ENCODE data around the gene CXCL14.

Gene CXCL14

DNA sequence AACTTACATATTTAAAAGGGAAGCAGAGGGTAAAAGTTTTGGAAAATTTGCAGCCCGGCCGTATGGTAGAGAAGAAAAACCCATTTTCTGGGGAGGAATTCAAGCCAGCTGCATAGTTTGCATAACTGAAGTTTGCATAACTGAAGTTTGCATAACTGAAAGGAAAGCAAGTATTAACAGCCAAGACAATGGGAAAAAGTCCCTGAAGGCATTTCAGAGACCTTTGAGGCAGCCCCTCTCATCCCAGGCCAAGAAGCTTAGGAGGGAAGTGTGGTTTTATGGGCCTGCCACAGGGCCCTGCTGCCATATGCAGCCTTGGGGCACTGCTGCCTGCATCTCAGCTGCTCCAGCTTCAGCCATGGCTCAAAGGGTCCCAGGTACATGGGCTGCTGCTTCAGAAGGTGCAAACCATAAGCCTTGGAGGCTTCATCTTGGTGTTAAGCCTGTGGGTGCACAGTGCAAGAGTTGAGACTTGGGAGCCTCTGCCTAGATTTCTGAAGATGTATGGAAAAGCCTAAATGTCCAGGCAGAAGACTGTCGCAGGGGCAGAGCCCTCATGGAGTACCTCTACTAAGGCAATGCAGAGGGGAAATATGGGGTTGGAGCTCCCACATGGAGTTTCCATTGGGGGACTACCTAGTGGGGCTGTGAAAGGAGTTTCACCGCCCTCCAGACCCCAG is 36.9 kb upstream of the CXCL14 start:
- Mint-ChIP-seq H3K4me1 (no peaks in the 10 kb centered on the region), H3K27me3 (ENCODE audit: low read depth, poor library complexity) (peaks cover 17% of the 10 kb centered on the region), H3K36me3 (ENCODE audit: low read depth) (peaks cover 11% of the 10 kb centered on the region), H3K4me3 (no peak overlapping the region), H3K27ac (no peak overlapping the region), H3K9me3 (peaks cover 46% of the 10 kb centered on the region)
- TF ChIP-seq, protein P1, sequence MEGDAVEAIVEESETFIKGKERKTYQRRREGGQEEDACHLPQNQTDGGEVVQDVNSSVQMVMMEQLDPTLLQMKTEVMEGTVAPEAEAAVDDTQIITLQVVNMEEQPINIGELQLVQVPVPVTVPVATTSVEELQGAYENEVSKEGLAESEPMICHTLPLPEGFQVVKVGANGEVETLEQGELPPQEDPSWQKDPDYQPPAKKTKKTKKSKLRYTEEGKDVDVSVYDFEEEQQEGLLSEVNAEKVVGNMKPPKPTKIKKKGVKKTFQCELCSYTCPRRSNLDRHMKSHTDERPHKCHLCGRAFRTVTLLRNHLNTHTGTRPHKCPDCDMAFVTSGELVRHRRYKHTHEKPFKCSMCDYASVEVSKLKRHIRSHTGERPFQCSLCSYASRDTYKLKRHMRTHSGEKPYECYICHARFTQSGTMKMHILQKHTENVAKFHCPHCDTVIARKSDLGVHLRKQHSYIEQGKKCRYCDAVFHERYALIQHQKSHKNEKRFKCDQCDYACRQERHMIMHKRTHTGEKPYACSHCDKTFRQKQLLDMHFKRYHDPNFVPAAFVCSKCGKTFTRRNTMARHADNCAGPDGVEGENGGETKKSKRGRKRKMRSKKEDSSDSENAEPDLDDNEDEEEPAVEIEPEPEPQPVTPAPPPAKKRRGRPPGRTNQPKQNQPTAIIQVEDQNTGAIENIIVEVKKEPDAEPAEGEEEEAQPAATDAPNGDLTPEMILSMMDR (IDR thresholded peaks at IDR 0.05): no peak
- no peak for DNase-seq

DNA sequence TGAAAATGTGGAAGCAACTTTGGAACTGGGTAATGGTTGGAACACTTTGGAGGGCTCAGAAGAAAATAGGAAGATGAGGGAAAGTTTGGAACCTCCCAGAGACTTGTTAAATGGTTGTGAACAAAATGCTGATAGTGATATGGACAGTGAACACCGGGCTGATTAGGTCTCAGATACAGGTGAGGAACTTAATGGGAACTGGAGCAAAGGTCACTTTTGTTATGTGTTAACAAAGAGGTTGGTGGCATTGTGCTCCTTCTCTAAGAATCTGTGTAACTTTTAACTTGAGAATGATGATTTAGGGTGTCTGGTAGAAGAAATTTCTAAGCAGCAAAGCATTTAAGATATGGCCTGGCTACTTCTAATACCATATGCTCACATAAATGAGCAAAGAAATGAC is 36.4 kb upstream of the CXCL14 start:
- peaks cover 11% of the 10 kb centered on the region for H3K36me3 Mint-ChIP-seq (ENCODE audit: low read depth)
- no peaks in the 10 kb centered on the region for H3K4me1 Mint-ChIP-seq
- no peak overlapping the region for H3K27ac Mint-ChIP-seq
- H3K9me3 Mint-ChIP-seq: peaks cover 43% of the 10 kb centered on the region
- TF ChIP-seq, protein P1 (IDR thresholded peaks at IDR 0.05): no peak
- no peak overlapping the region for H3K4me3 Mint-ChIP-seq
- peaks cover 17% of the 10 kb centered on the region for H3K27me3 Mint-ChIP-seq (ENCODE audit: low read depth, poor library complexity)
- no peak for DNase-seq

DNA sequence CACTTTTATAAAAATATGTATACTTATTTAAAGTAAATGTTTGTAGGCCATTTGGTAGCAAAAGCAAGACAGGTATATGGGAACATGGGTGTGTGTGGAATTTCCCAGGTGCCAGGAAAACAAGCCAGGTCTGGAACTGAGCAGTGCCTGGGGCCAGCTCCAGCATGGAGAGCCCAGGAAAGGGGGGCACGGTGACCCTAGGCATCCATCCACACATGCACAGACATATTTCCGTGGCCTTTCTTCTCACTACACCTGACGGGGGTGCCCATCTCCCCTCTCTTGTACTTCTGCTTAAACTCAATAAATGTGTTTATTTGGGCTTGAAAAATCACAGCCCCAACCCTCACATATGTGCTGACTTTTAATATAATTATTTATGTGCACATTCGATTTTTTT is 31.2 kb upstream of the CXCL14 start:
- H3K9me3 Mint-ChIP-seq: peaks cover under 1% of the 10 kb centered on the region
- no peak overlapping the region for H3K27ac Mint-ChIP-seq
- H3K36me3 Mint-ChIP-seq (ENCODE audit: low read depth): no peaks in the 10 kb centered on the region
- H3K27me3 Mint-ChIP-seq (ENCODE audit: low read depth, poor library complexity): peaks cover 40% of the 10 kb centered on the region
- no peaks in the 10 kb centered on the region for H3K4me1 Mint-ChIP-seq
- DNase-seq: no peak
- TF ChIP-seq, protein P1 (IDR thresholded peaks at IDR 0.05): no peak
- no peak overlapping the region for H3K4me3 Mint-ChIP-seq

DNA sequence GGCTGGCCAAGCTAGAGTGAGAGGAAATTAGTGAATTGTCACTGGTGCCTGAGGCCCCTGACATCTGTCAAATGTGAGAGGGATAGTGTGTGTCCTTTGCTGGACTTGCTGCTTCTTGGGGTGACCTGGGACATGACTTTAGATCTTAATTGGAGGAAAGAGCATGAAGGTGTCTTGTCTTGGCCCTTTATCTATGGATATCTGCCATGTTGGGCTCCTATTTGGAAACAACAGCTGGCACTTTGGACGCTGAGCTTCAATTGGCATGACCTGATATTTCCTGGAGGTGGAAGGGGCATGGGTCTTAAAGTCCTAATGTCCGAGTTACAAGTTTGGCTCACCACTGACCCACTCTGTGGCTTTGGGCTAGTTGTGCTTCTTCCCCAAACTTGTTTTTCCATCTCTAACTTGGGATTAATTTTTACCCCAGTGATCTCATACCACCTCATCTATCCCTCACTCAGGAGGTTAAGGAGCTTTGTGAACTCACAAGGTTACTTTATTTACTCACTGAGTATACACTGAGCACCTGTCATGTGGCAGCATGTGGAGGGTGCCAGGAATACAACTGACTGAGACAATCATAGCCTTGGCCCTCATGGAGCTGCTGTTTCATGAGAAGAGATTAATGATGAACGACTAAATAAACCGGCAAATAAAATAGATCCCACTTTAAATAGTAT is 30.1 kb upstream of the CXCL14 start:
- Mint-ChIP-seq H3K27ac (no peak overlapping the region), H3K4me1 (no peaks in the 10 kb centered on the region), H3K4me3 (no peak overlapping the region), H3K27me3 (ENCODE audit: low read depth, poor library complexity) (peaks cover 38% of the 10 kb centered on the region), H3K9me3 (no peaks in the 10 kb centered on the region), H3K36me3 (ENCODE audit: low read depth) (no peaks in the 10 kb centered on the region)
- TF ChIP-seq, protein P1 (IDR thresholded peaks at IDR 0.05): no peak
- no peak for DNase-seq

DNA sequence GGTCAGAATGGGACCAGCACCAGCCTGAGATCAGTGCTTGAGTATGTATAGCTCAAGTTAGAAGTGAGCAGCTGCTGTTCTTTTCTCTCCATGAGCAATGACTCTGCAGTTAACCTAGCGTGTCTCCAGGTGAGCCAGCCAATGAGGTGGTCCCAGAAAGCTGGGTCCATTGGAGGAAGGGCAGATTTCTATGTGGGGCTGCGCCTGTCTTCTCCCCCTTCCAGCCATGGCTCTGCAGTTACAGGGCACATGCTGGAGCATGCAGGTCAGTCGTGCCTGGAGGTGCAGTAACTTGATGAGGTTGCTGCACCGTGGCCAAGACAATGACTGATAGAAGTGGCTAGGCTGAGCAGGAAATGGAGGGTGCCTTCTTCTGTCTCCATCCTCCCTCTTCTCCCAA is 29.6 kb upstream of the CXCL14 start:
- Mint-ChIP-seq H3K4me1 (peaks cover 5% of the 10 kb centered on the region), H3K9me3 (no peaks in the 10 kb centered on the region), H3K36me3 (ENCODE audit: low read depth) (no peaks in the 10 kb centered on the region), H3K27me3 (ENCODE audit: low read depth, poor library complexity) (peaks cover 39% of the 10 kb centered on the region), H3K27ac (no peak overlapping the region), H3K4me3 (no peak overlapping the region)
- no peak for DNase-seq
- TF ChIP-seq, protein P1 (IDR thresholded peaks at IDR 0.05): no peak

DNA sequence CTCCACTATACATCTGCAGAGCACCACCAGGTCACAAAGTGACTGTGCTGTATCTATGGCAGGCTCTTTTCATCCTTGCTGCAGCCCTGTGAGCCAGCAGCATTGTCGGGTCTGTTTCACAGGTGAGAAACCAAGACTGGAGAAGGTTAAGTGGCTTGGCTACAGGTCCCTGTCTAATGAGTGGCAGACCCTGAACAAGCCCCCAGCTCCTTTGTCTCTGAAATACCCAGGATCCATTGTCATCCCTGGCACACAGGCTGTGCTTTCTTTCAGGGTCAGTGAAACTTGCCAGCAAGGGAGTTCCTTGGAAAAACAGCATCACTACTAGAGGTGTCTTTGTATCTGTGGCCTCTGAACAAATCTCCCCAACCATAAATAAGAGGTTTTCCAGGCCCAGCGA is 27.6 kb upstream of the CXCL14 start:
- H3K4me3 Mint-ChIP-seq: no peak overlapping the region
- peaks cover 7% of the 10 kb centered on the region for H3K4me1 Mint-ChIP-seq
- H3K9me3 Mint-ChIP-seq: no peaks in the 10 kb centered on the region
- no peak for DNase-seq
- TF ChIP-seq, protein P1 (IDR thresholded peaks at IDR 0.05): no peak
- no peak overlapping the region for H3K27ac Mint-ChIP-seq
- H3K27me3 Mint-ChIP-seq (ENCODE audit: low read depth, poor library complexity): peaks cover 37% of the 10 kb centered on the region
- no peaks in the 10 kb centered on the region for H3K36me3 Mint-ChIP-seq (ENCODE audit: low read depth)

All from nephron progenitor cell (in vitro differentiated cells).